HG03097 (cell line): ENCODE data around the gene UNKL.

Experiments used
- ATAC-seq: cut with Tn5 transposase; IDR thresholded peaks from one replicate; pipeline ENCODE4 v1.9.1; 2021; ENCODE audit not compliant: unreplicated experiment, low FRiP score

UNKL gene, protein sequence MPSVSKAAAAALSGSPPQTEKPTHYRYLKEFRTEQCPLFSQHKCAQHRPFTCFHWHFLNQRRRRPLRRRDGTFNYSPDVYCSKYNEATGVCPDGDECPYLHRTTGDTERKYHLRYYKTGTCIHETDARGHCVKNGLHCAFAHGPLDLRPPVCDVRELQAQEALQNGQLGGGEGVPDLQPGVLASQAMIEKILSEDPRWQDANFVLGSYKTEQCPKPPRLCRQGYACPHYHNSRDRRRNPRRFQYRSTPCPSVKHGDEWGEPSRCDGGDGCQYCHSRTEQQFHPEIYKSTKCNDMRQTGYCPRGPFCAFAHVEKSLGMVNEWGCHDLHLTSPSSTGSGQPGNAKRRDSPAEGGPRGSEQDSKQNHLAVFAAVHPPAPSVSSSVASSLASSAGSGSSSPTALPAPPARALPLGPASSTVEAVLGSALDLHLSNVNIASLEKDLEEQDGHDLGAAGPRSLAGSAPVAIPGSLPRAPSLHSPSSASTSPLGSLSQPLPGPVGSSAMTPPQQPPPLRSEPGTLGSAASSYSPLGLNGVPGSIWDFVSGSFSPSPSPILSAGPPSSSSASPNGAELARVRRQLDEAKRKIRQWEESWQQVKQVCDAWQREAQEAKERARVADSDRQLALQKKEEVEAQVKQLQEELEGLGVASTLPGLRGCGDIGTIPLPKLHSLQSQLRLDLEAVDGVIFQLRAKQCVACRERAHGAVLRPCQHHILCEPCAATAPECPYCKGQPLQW

DNA sequence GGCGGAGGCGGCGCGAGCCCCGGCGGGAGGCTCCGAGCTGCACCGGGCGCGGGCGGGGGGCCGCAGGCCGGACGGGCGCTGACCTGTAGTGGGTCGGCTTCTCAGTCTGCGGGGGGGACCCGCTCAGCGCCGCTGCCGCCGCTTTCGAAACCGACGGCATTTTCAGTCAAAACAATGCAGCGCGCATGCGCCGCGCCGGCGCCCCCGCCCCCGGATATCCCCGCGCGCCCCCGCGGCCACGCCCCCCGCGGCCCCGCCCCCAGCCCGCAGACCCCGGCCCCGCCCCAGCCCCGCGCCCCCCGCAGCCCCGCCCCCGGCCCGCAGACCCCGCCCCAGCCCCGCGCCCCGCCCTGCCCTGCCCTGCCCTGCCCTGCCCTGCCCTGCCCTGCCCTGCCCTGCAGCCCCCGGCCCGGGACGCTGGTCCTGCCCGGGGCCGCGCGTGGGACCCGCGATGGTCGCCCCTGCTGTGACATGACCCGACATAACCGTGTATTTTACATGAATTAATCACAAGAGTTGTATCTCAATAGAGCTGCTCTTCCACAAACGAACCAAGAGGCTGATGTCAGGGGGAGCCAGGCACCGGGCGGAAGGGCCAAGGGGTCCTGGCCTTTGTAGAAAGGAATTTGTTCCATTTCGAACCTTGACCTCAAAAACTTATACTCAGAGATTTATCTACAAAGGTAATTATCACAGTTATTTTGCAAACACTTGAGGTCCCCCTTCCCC is at the start of gene UNKL:
Gene UNKL (minus strand): TSS at position 173 of the 729 bp plus-strand sequence. CDS start 13 bp downstream, at position 160.
- no peak for ATAC-seq

DNA sequence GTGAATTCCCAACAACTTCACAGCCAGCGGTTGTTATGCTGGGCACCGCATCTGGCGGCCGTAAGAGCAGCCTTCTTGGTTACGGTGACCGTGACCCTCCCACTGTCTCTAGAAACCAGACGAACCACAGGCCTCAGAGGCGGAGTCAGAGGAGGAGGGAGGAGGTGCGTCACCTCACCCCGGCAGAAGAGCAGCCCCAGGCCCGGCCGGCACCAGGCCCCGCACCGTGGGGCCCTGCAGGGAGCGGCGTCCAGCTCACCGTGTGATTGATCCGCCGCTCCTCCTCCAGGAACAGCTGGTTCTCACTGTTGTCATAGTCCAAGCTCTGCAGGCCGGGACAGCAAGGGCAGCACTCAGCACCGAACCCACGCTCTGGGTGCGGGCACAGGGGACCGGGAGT is 46.6 kb upstream of the UNKL start:
- no peak for ATAC-seq

DNA sequence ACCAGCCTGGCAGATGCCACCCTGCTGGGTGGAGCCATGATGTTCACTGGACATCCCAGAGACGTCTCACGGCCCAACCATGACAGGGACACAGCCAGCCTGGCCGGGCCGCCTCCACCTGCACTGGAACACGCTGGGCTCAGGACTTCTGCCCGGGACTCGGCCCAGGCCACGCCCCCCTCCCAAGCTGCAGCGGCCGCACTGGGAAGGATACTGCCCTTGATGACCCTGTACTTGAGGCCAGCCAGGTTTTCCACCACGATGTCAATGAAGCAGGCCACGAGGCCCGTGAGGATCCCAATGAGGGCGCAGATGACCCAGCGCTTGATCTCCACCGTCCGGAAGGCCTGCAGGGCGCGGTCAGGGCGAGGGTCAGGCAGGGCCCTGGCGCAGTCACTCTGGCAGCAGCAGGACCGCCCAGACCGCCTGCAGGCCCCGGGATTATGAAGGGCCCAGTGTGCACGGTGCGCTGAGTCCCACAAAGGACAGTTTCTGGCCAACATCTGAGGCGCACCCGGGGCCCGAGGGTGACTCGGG is 46.2 kb upstream of the UNKL start:
- ATAC-seq: no peak

DNA sequence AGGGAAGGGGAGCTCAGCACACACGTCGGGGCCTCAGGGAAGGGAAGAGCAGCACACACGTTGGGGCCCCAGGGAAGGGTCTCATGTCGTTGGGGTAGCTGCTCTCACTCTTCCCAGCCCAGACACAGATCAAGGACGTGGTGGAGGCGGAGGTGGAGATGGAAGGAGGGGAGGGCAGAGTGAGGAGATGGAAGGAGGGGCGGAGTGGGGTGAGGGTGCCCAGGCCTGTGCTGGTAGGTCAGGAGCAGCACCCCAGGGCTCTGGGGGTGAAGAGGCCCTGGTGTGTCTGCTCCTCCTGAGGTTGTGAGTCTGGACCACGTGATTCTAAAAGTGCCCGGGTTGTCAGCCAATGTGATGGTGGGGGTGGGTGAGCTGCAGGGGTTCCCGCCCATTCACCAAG is 45.5 kb upstream of the UNKL start:
- ATAC-seq: no peak

DNA sequence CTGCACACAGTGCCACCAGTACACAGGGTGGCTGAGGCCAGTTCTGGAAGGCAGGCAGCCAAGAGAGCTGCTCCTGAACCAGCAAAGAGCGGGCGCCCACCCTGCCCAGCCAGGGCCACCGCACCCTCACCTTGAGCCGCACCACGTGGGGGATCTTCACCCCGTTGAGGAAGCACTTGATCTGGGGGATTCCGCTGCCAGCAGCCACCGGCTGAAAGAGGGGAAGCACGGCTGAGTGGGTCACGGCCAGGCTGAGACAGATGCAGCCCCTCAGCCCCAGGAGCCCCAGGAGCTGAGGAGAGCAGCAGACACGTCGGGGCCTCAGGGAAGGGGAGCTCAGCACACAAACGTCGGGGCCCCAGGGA is 44.5 kb upstream of the UNKL start:
- ATAC-seq: no peak

DNA sequence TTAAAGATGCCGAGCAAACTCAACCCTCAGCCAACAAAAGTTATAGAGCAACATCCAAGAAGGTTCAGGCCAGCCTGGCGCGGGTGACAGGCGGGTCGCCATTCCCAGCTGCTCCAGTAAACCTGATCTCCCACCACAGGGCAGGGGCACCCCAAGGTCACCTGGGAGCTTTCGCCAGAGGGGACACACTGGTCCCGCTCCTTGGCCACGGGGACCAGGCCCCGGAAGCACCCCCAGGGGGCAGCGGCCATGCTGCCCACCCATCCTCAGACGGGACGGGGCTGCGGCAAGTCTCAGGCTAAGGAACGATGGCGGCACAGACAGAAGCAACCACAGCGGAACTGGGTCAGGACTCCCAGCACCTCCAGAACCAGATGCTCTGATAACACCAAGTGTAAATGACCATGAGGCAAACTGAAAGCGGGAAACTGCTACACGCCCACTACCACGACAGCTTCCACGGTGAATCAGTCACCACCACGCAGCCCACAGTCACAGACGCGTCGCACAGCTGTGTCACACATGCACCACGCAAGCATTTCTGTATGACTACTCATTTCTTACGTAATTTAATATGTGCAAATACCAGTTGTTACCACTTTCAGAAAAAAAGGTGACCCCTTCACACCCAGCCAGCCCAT is 44.0 kb upstream of the UNKL start:
- ATAC-seq: no peak

DNA sequence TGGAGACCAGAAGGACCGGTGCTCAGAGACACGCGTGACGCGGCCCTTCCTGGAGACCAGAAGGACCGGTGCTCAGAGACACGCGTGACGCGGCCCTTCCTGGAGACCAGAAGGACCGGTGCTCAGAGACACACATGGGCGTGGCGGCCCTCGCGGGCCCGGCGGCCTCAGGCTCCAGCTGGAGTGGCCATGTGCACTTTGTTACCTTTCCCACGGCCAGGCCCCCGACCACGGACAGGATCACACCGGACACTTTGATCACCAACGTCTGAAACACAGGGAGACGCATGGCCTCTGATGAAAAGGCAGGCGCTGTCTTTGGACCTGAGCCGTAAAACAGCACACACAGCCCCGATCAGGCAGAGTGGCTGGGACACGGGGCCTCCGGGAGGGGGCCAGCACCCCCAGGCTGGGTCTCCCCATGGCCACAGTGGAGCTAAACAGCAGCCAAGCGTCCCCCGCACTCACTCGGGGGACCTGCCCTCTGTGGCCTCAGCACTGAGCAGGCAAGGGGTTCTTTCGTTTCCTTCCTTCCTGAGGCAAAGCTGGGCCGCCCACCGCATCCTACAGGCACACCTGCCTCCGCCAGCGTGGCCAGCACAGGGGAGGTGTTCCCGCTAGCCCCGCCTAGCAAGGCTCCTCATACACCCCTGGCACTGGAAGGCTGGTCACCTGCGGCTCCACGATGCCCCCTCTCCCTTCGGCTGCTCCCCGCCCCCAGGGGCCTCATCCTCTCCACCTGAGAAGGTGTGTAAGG is 43.2 kb upstream of the UNKL start:
- no peak for ATAC-seq

DNA sequence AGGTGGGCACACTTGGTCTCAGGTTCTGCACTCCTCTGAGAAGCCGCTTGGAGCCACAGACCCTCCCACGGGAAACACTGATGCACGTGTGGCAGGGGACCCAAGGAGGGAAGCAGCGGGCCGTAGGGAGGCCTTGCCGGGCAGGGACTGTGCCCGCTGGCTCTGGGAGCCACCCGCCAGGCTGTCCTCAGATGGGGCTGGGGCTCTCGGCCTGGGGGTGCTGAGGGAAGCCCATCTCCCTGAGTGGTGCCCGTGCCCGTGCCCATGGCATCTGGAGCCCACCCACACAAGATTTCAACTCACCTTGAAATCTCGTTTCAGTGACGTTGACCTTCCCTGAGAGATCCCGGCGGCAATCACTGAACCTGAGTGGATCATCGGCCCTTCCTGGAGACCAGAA is 42.4 kb upstream of the UNKL start:
- no peak for ATAC-seq

DNA sequence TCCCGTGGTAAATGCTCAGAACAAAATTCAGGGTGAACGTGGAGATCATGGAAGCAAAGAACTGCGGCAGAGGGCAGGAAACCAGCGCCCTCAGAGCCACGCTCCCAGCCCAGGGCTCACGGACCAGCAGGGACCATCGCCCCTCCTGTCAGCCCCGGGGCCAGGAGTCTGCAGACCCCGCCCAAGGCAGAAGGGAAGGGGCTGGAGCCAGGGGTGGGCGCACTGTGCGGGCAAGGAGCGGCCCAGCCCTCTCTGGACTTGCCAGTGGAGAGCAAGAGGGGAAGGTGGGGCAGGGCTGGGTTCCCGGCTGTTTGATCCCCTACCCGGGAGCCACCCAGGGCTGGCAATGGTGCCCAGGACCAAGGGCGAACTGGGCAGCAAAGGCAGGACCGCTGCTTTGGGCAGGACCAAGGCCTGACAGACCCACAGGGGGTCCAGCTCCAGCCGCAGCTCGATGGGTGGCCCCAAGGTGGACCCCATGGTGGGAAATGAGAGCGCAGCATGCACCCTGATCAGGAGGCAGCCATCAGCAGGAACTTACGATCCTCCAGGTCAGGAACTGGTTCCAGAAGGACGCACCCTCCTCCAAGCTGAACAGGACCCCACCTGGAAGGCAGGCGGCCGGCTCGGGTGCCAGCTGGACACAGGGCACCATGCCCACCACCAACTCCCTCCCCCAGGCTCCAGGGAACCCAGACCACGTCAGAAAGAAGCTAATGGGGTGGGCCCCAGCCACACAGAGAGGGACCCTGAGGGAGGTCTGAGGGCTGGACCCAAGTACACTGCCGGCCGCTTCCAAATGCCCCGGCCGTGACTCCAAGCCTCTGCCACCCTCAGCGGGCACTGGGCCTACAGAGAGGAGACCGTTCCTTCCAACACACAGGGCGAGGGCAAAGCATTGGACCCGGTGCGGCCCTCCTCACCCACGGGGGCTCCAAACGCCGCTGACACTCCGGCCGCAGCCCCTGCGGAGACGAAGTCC is 41.0 kb upstream of the UNKL start:
- ATAC-seq: no peak

DNA sequence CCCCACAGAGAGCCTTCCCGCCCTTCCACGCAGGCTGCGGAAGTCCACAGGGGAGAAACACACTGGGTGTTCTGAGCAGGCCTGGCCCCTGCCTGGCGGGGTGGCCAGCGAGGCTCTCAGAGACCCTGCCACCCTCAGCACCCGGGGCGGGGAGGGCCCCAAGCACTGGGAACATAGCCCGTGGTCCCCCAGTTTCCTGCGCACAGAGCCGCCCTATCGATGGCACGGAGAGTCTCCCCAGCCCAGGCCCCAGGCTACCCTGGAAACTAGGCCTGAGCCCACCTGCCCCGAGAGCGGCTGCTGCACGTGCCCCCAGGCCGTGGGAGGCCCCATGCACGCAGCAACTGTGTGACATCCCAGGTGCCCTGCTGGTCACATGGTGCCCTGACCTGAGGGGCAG is 40.1 kb upstream of the UNKL start:
- no peak for ATAC-seq

DNA sequence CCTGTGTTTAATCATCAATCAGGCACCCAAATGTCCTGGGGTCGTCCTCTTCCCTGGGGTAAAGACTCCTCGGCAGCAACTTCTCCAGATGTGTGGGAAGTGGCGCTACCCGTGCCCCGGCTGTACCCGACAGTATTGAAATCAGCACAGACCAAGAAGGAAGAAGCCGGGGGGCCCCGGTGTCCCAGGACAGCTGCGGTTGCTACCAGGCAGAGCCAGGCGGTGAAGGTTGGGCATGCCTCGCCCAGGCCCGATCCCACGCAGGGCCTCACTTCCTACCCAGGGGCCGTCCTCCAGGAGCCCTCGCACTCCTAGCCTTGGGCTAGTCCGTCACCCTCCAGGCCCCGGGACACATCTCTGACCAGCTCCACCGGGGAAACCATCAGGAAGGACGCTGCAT is 38.8 kb upstream of the UNKL start:
- no peak for ATAC-seq

DNA sequence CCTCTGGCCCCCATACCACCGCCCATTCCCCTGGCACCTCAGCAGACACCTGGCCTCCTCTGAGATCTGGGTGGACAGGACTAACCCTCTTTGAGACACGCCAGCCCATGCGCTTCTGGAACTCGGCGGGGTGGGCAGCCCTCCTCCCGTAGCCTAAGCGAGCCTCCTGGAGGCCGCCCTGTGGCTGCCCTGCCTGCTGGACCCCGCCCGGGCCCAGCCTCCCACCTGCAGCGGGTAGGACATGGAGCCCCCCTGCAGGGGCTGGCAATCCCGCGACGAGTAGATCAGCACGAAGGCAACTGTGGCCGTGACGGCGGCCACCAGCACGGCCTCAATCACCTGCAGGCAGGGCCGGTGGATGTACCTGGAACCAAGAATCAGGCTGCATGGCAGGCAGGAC is 38.0 kb upstream of the UNKL start:
- no peak for ATAC-seq

DNA sequence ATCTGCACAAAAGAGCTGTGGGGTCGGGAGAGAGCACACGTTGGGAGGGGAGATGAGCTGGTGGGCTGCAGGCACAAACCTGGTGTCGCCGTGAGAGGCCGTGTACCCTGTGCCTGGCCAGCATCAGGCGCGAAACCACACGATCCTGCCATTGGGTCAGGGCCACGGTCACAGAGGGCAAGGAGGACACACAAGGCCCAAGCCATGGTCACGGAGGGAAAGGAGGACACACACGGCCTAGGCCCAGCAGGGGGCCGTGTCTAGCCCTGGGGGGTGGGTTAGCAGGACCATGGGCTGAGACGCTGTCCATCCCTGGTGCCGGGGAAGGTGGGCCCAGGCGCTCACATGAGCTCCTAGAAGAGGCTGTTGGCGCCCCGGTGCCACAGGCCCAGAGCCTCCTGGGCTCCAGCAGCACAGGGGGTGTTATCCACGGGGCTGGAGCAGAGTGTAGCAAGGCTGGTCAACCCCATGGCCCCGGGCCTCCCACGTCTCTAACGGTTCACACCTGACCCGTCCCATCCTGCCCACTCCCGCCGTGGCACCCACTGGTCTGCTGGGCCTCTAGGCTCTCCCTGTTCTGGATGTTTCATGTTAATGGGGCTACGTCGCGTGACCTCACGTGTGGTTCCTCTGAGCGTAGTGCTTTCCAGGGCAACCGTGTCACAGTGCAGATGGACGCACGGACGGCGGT is 37.3 kb upstream of the UNKL start:
- ATAC-seq: no peak

DNA sequence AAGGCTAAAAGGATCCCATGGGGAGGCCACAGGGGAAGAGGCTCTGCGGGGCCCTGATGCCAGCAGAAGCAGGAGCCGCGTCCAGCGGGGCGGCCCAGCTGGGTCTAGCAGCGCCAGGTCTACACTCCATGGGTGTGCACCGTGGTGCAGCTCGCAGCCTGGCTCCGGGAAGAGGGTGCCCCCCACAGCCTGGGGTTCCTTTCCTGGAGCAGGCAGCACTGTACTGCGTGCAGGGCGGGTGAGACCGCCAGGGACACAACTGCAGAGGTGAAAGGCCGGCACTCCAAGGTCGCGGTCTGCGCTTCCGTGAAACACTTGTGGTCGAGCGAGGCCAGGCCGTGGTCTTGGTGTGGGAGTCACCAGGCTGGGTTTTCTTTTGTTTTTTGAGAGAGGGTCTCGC is 36.3 kb upstream of the UNKL start:
- ATAC-seq: no peak

DNA sequence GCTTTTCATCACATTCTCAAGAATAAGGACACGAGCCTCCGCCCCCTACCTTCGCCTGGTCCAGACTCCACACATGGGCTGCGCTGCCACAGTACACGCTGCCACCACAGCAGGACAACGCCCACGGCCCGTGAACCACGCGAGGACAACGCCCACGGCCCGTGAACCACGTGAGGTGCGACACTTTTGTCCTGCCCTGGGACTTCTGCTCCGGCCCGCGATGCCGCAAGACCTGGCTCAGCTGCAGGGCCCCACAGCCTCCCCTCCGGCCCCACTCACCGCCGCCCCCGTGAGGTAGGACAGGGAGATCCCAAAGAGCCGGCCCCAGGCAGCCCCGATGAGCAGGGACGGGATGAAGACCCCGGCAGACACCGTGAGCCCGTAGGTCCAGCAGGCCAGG is 35.7 kb upstream of the UNKL start:
- ATAC-seq: no peak

DNA sequence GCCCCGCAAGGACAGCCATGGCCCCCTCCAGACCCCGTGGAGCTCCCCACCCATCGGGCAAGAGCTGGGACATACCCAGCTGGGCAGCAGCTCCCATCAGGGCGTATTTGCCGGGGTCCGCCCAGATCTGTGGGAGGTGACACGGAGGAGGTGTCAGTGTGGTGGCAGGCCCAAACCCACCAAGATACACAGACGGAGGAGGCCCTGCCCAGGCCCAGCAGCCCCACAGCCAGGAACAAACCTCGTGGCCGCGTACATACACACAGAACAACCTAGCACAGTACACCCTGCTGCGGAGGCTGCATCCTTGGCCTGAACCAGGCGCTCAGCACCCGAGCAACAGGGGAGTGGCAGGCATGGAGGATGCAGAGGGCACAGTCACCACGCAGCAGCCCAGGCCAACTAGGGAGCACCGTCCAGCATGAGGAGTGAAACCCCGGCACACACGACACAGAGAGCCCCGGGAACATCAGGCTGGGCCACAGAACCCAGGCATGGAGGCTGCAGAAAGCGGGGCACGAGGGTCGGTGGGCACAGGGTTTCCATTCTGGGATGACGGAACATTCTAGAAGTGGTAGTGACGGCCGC is 34.8 kb upstream of the UNKL start:
- ATAC-seq: no peak

DNA sequence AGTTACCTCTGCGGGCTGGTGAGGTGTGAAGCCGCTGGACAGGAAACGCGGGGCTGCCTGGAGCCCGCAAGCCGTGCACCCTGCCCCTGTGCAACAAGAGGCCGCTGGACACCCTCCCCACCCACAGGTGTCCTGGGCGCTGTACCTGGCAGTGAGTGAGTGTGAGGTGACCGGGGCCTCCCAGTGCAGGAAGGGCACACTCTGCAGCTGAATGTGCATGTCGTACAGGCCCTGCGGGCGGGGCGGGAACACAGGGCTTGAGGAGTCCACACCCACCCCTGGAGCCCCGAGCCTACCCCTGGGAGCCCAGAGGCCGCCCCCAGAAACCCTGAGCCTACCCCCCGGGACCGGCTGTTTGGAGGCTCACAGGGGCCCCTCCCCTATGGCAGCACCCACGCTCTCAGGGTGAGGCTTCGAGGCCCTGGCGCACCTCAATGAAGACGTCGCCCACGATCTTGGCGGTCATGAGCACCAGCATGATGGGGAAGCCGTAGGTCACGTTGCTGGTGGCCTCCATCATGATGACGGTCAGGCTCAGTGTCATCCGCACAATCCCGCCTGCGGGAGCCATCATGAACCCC is 34.1 kb upstream of the UNKL start:
- ATAC-seq: no peak

DNA sequence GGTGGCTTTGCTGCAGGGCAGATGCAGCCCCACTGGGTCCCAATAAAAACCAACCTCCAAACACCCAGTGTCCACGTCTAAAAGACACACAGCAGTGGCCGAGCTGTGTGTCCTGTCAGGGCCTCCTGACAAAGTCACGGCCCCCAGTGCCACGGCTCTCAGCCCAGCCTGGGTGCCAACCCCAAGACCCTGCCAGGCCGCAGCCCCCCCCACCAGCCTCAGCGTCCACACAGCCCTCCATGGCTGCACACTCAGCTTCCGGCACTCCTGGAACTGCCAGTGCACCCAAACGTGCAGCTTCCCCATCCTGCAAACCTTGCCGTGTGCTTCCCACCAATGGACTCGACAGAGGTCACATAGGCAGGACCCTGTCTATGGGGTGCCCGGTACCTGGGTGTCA is 33.5 kb upstream of the UNKL start:
- no peak for ATAC-seq
